Activated B cell treated with CpG ODN at 0.5 μM for 24 hours (primary cell): Measurements from ENCODE around the gene PARVA. TPM values are rescaled to one million over a fixed set of nuclear protein-coding genes. Genes with fewer than 3 reads are reported as not detected.

Experiments used
- ATAC-seq: fragments of 200-7000 bp; cut with Tn5 transposase; one replicate; pipeline ENCODE4 v1.10.0; 2021; ENCODE audit warnings: low read depth, mild to moderate bottlenecking, moderate library complexity
- CTCF ChIA-PET: fragments of 350-600 bp; sonication (Branson Sonifier 250); formaldehyde crosslinking; loops from one replicate; lab custom pipeline; 2021; ENCODE audit warnings: antibody characterized with exemption; lab: Charles Lee
- POLR2A ChIA-PET: fragments of 350-600 bp; sonication (Branson Sonifier 250); formaldehyde crosslinking; loops from one replicate; lab custom pipeline; 2021; ENCODE audit warnings: antibody characterized with exemption; lab: Charles Lee
- DNase-seq: peaks from one replicate; pipeline ENCODE4 v3.0.0; 2022
- H3K27ac Mint-ChIP-seq: one replicate; pipeline ENCODE4 v1.8.0; 2020; ENCODE audit warnings: mixed read lengths
- H3K27me3 Mint-ChIP-seq: one replicate; pipeline ENCODE4 v1.8.0; 2021; ENCODE audit warnings: mixed read lengths
- H3K36me3 Mint-ChIP-seq: one replicate; pipeline ENCODE4 v1.8.0; 2021; ENCODE audit warnings: low read depth, mixed read lengths
- H3K4me1 Mint-ChIP-seq: one replicate; pipeline ENCODE4 v1.8.0; 2021; ENCODE audit warnings: mixed read lengths
- H3K4me3 Mint-ChIP-seq: one replicate; pipeline ENCODE4 v1.8.0; 2020; ENCODE audit warnings: mild to moderate bottlenecking, mixed read lengths
- H3K9me3 Mint-ChIP-seq: one replicate; pipeline ENCODE4 v1.8.0; 2020; ENCODE audit warnings: mixed read lengths
- intact Hi-C: fragments of 100-400 bp; cut with micrococcal nuclease; formaldehyde crosslinking; loops from one replicate; pipeline ENCODE4 v1.15.1; 2024
- total RNA-seq: library from RNA; stranded (reverse); gene quantifications from 2 replicates; pipeline ENCODE4 v1.2.3, GENCODE V29; 2022
- TF ChIP-seq, protein P1 (sequence below): fragments of 200-600 bp; IDR thresholded peaks from one replicate; pipeline ENCODE4 v1.8.0; 2022; ENCODE audit warnings: antibody characterized with exemption, mild to moderate bottlenecking

Gene PARVA
- total RNA-seq, 1 donor from 2014 or later, result not detected

DNA sequence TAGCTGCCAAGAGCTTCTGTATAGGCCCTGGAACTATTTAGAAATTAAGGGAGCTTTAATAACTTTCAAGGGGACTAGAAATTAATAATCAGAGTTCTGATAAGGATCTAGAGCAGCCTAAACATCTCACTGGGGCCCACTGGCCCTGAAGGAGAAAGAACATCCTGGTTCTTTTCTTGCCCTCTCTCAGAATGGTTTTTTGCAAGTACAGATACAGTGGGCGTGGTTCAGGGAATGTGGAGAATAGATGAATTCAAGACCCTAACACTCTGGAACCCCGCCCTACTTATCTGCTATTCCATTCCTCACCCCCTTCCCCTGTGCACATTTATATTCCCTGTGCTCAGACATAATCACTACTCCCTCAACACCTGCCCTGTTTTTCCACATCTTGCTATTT is 90.2 kb downstream of the PARVA start:
- Mint-ChIP-seq H3K27me3 (no peaks in the 10 kb centered on the region), H3K4me3 (no peak overlapping the region), H3K36me3 (no peaks in the 10 kb centered on the region), H3K4me1 (no peaks in the 10 kb centered on the region), H3K9me3 (peaks cover 3% of the 10 kb centered on the region), H3K27ac (no peak overlapping the region)
- no peak for DNase-seq
- no peak for ATAC-seq
- intact Hi-C loops, result no loop called here
- TF ChIP-seq, protein P1, sequence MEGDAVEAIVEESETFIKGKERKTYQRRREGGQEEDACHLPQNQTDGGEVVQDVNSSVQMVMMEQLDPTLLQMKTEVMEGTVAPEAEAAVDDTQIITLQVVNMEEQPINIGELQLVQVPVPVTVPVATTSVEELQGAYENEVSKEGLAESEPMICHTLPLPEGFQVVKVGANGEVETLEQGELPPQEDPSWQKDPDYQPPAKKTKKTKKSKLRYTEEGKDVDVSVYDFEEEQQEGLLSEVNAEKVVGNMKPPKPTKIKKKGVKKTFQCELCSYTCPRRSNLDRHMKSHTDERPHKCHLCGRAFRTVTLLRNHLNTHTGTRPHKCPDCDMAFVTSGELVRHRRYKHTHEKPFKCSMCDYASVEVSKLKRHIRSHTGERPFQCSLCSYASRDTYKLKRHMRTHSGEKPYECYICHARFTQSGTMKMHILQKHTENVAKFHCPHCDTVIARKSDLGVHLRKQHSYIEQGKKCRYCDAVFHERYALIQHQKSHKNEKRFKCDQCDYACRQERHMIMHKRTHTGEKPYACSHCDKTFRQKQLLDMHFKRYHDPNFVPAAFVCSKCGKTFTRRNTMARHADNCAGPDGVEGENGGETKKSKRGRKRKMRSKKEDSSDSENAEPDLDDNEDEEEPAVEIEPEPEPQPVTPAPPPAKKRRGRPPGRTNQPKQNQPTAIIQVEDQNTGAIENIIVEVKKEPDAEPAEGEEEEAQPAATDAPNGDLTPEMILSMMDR, result no peak
- CTCF ChIA-PET, result no interaction called here
- POLR2A ChIA-PET, result no interaction called here

DNA sequence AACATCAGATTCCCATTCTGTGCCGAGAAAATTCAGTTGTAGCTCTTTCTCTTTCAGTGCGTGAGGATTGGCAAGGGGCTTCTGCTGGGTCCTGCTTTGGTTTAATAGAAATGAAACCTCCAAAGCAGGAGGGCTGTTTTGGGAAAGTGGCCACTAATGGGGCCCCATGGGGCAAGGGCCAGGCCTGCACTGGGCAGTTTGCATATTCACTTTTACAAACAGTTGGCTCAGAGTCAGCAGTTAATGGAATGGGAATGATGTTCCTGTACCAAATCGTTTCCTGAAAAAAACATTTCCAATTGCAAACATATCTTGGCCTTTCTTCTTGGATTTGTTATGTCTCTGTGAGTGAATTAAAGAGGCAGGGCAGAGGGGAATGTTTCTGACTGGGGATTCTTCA is 92.1 kb downstream of the PARVA start:
- ChIA-PET POLR2A (no interaction called here), CTCF (no interaction called here)
- TF ChIP-seq, protein P1, result no peak
- Mint-ChIP-seq H3K4me1 (no peaks in the 10 kb centered on the region), H3K27ac (no peak overlapping the region), H3K4me3 (no peak overlapping the region), H3K36me3 (no peaks in the 10 kb centered on the region), H3K9me3 (peaks cover under 1% of the 10 kb centered on the region), H3K27me3 (no peaks in the 10 kb centered on the region)
- ATAC-seq (no peak), DNase-seq (no peak)
- intact Hi-C loops, result no loop called here

DNA sequence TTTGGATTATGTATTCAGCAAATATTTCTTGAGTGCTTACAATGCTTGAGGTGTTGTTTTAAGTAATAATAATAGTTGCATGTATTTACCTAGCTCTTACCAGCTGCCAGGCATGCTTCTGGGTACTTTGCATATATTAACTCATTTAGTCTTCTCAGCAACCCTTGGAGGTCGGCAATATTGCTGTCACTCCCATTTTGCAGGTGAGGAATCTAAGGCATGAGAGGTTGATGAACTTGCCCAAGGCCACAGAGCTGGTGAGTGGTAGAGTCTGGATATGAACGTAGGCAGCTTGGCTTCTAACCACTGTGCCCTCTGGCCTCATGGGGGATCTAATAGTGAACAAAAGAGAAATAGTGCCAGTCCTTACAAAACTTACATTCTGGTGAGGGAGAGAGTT is 92.9 kb downstream of the PARVA start:
- TF ChIP-seq, protein P1, result no peak
- CTCF ChIA-PET, result no interaction called here
- H3K36me3 Mint-ChIP-seq, result no peaks in the 10 kb centered on the region
- no peaks in the 10 kb centered on the region for H3K9me3 Mint-ChIP-seq
- H3K27ac Mint-ChIP-seq, result no peak overlapping the region
- ATAC-seq, result no peak
- POLR2A ChIA-PET, result no interaction called here
- DNase-seq, result no peak
- H3K27me3 Mint-ChIP-seq, result no peaks in the 10 kb centered on the region
- no peak overlapping the region for H3K4me3 Mint-ChIP-seq
- H3K4me1 Mint-ChIP-seq, result no peaks in the 10 kb centered on the region
- intact Hi-C loops, result no loop called here

DNA sequence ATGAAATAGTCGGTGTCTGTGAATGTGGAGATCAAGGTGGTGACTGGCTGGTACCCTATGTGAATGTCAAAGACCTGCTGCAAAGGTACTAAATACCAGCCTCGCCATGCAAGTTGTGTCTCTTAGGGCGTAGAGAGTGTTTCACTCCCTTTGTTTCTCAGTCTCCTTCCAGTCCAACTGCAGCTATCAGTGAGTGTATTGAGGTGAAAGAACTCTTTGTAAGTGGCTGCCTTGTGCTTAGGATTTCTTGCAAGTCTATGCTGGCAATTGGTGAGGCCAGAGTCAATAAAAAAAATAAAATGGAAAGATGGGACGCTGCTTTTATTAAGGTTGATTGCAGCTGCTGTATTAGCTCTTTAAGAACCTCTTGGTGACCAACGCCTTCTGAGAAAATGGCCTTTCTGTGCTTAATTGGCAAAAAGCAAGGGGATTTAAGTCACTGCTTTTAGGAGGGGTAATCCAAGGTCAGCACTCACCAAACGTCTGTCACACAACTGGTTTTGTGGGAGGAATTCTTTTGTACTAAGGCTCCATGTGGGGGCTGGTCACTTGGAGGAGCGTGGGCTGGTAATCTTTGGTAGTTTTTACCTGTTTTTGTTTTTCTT is 95.1 kb downstream of the PARVA start:
- CTCF ChIA-PET, result no interaction called here
- no peaks in the 10 kb centered on the region for H3K9me3 Mint-ChIP-seq

DNA sequence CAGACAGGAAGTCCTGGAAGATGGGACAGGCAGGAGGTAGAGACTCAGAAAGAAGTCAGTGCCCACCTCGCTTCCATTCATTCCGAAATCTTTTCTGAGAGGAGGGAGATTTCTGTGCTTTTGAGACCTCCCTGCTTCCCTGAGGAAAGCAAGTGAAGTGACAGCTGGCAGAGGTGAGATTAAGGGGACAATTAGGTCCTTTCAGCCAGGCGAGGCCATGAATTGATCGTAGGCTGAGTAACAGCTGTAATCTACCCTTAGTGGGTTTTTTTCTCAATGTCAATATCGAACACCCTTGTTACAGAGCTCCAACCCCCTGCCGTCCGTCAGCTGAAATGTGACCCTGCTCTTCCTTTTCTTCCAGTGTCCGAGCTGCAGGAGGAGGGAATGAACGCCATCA is 96.0 kb downstream of the PARVA start:
- Mint-ChIP-seq H3K36me3 (no peaks in the 10 kb centered on the region), H3K27me3 (peaks cover 2% of the 10 kb centered on the region), H3K4me3 (no peak overlapping the region), H3K9me3 (no peaks in the 10 kb centered on the region), H3K4me1 (no peaks in the 10 kb centered on the region), H3K27ac (no peak overlapping the region)
- POLR2A ChIA-PET, result no interaction called here
- CTCF ChIA-PET, result no interaction called here
- intact Hi-C loops, result no loop called here
- DNase-seq (no peak), ATAC-seq (no peak)
- TF ChIP-seq, protein P1, result no peak

More for the DNA sequence above, 95.1 kb downstream of the PARVA start:
- no peaks in the 10 kb centered on the region for H3K4me1 Mint-ChIP-seq
- POLR2A ChIA-PET, result no interaction called here
- peaks cover 2% of the 10 kb centered on the region for H3K27me3 Mint-ChIP-seq
- no peak overlapping the region for H3K27ac Mint-ChIP-seq
- TF ChIP-seq, protein P1, result no peak
- intact Hi-C loops, result no loop called here
- no peak for ATAC-seq
- no peak overlapping the region for H3K4me3 Mint-ChIP-seq
- DNase-seq, result no peak
- no peaks in the 10 kb centered on the region for H3K36me3 Mint-ChIP-seq
